GM12878 (cell line): Measurements from ENCODE around the gene FYB1. TPM values are rescaled to one million over a fixed set of nuclear protein-coding genes. Genes with fewer than 3 reads are reported as not detected.

ENCODE experiments used
- CREM ChIP-seq: IDR thresholded peaks from 2 replicates; pipeline ENCODE4 v1.6.1; 2014; ENCODE audit warnings: antibody characterized with exemption, low read depth
- CTCF ChIP-seq, 3 experiments: IDR thresholded peaks in 2 of 3; conservative IDR thresholded peaks in 1 of 3; 2 replicates each; pipeline ENCODE4 v1.5.1; 2011; ENCODE audit warnings: low read depth in 3 of 3, low read length in 3 of 3, mild to moderate bottlenecking in 3 of 3, control low read depth in 2 of 3, moderate library complexity in 2 of 3, inconsistent platforms in 1 of 3, mixed read lengths in 1 of 3; ENCODE audit not compliant: control insufficient read depth in 2 of 3, insufficient read depth in 1 of 3; ENCODE audit errors: extremely low read depth in 1 of 3
- ESRRA ChIP-seq: IDR thresholded peaks from 2 replicates; pipeline ENCODE4 v1.6.1; 2012; ENCODE audit warnings: mild to moderate bottlenecking, low read length, improper control_type of control experiment
- RELA ChIP-seq: fragments of 450-650 bp; IDR thresholded peaks from 2 replicates; pipeline ENCODE4 v1.8.0; 2014; ENCODE audit warnings: borderline replicate concordance; ENCODE audit not compliant: partially characterized antibody
- SP1 ChIP-seq: IDR thresholded peaks from one replicate; pipeline ENCODE4 v1.6.1; 2011; ENCODE audit warnings: low read depth, low read length
- USF2 ChIP-seq: IDR thresholded peaks from 2 replicates; pipeline ENCODE4 v1.6.1; 2011; ENCODE audit warnings: low read depth, low read length, improper control_type of control experiment, borderline replicate concordance
- polyA plus RNA-seq, 11 experiments: library from polyadenylated mRNA; depleted of rRNA in 4 of 11; unstranded in 6 of 11; stranded (reverse) in 5 of 11; fragments of >200 nt; fragmentation: Nextera tagmentation in 4 of 11; fragmentation: Illumina TruSeq in 1 of 11; extraction: Ambion mirVana in 4 of 11; extraction: Trizol in 1 of 11; gene quantifications; 1 replicate in 1 of 11; 2 replicates in 10 of 11; pipeline versions ENCODE4 v1.2.1 to v1.2.3, GENCODE V29; 2011 to 2016; ENCODE audit warnings: inconsistent platforms in 2 of 11, missing spikeins in 2 of 11, low read depth in 1 of 11
- total RNA-seq, 4 experiments: library from RNA; depleted of rRNA in 3 of 4; stranded (reverse); fragments of >200 nt in 3 of 4; fragmentation: Illumina TruSeq in 1 of 4; extraction: Trizol in 1 of 4; gene quantifications; 2 replicates each; pipeline versions ENCODE4 v1.2.1 to v1.2.3, GENCODE V29; 2013 to 2021

The FYB1 gene
- total and polyA plus RNA-seq, 10 of the 15 experiments (the other 5 are each of a cell fraction or from before 2014, with no cell fraction given) = 0.06 to 4.3 (median 0.25) TPM; not detected in 2

- no peak for TF ChIP-seq CTCF (IDR thresholded peaks at IDR 0.05 in 2 of 3, conservative IDR thresholded peaks at IDR 0.05 in 1 of 3; ENCODE audit: control insufficient read depth in 2 of 3, extremely low read depth in 1 of 3, insufficient read depth in 1 of 3, low read depth in 3 of 3, low read length in 3 of 3)
- TF ChIP-seq USF2 = no peak
- TF ChIP-seq ESRRA = no peak
- no peak for TF ChIP-seq SP1
- TF ChIP-seq RELA = no peak
- TF ChIP-seq CREM = no peak
- TF ChIP-seq, all 136 proteins: peak for 0
These were observed 4.3 kb downstream of the FYB1 start (continued) for GRCh38 chr5:39214912-39215709.
